HT1080 (cell line): Measurements from ENCODE around the gene CRISPLD2. TPM values are rescaled to one million over a fixed set of nuclear protein-coding genes. Genes with fewer than 3 reads are reported as not detected.
"Not testable (repeated sequence)": the region's sequence is repeated elsewhere in the genome, so short reads cannot be mapped to it uniquely, and the experiment has no call there.

Experiments used
- DNase-seq: peaks from one replicate; pipeline ENCODE4 v3.0.0-alpha.2; 2015; ENCODE audit warnings: low read depth
- total RNA-seq: library from RNA; depleted of rRNA; stranded (reverse); fragments of >200 nt; shearing (Covaris generic); gene quantifications from 2 replicates; pipeline ENCODE4 v1.2.3, GENCODE V29; 2014

Gene CRISPLD2
- total RNA-seq, 1 experiment from 2014 or later, result not detected

GRCh38 chr16:84839054-84839453 is 19.3 kb downstream of the CRISPLD2 start:
- DNase-seq, result peak; percentile 34

- peak; percentile 80 for DNase-seq
Measured at GRCh38 chr16:84839956-84840355, 20.2 kb downstream of the CRISPLD2 start.

- no peak for DNase-seq
Measured at GRCh38 chr16:84840687-84841627, 21.2 kb downstream of the CRISPLD2 start.

- no peak for DNase-seq
Measured at GRCh38 chr16:84841787-84842300, 22.1 kb downstream of the CRISPLD2 start.

GRCh38 chr16:84842516-84843148 is 22.8 kb downstream of the CRISPLD2 start:
- no peak for DNase-seq

- DNase-seq, result no peak
Measured at GRCh38 chr16:84843149-84844048, 23.6 kb downstream of the CRISPLD2 start.

- no peak for DNase-seq
Measured at GRCh38 chr16:84844049-84844350, 24.2 kb downstream of the CRISPLD2 start.

- DNase-seq, result no peak
Measured at GRCh38 chr16:84844559-84845495, 25.0 kb downstream of the CRISPLD2 start.

GRCh38 chr16:84845496-84846002 is 25.8 kb downstream of the CRISPLD2 start:
- no peak for DNase-seq

- no peak for DNase-seq
Measured at GRCh38 chr16:84847564-84848355, 28.0 kb downstream of the CRISPLD2 start.

- DNase-seq, result no peak
Measured at GRCh38 chr16:84848986-84849634, 29.3 kb downstream of the CRISPLD2 start.

- DNase-seq, result no peak
Measured at GRCh38 chr16:84849751-84850150, 30.0 kb downstream of the CRISPLD2 start.

GRCh38 chr16:84850714-84851113 is 30.9 kb downstream of the CRISPLD2 start:
- peak; percentile 20 for DNase-seq

- DNase-seq, result peak; percentile 98
Measured at GRCh38 chr16:84851192-84852127, 31.7 kb downstream of the CRISPLD2 start.

GRCh38 chr16:84853534-84853933 is 33.7 kb downstream of the CRISPLD2 start:
- DNase-seq, result no peak

GRCh38 chr16:84854759-84855158 is 35.0 kb downstream of the CRISPLD2 start:
- no peak for DNase-seq

GRCh38 chr16:84855435-84856202 is 35.8 kb downstream of the CRISPLD2 start:
- not testable (repeated sequence) for DNase-seq
